SK-N-MC (cell line): Measurements from ENCODE around the gene HSD17B7.

Experiments used
- EZH2 ChIP-seq: fragments of 200-600 bp; sonication (generic); IDR thresholded peaks from one replicate; pipeline ENCODE4 v1.6.1; 2017; ENCODE audit warnings: antibody characterized with exemption
- POLR2AphosphoS5 ChIP-seq: IDR thresholded peaks from 2 replicates; pipeline ENCODE4 v1.6.1; 2012; ENCODE audit warnings: mild to moderate bottlenecking, low read depth, low read length, borderline replicate concordance

- TF ChIP-seq EZH2 = no peak
- TF ChIP-seq POLR2AphosphoS5 = no peak
These were observed 53.7 kb downstream of the HSD17B7 start for GRCh38 chr1:162844153-162844552.
